COLO668 (cell line): ENCODE data around the gene NOTCH2NLA.
"Not testable (repeated sequence)": the region's sequence is repeated elsewhere in the genome, so short reads cannot be mapped to it uniquely, and the experiment has no call there.

Source experiments
- DNase-seq: peaks from one replicate; lab custom pipeline; 2025; ENCODE audit not compliant: unreplicated experiment; lab: John Stamatoyannopoulos, UW

NOTCH2NLA gene

DNA sequence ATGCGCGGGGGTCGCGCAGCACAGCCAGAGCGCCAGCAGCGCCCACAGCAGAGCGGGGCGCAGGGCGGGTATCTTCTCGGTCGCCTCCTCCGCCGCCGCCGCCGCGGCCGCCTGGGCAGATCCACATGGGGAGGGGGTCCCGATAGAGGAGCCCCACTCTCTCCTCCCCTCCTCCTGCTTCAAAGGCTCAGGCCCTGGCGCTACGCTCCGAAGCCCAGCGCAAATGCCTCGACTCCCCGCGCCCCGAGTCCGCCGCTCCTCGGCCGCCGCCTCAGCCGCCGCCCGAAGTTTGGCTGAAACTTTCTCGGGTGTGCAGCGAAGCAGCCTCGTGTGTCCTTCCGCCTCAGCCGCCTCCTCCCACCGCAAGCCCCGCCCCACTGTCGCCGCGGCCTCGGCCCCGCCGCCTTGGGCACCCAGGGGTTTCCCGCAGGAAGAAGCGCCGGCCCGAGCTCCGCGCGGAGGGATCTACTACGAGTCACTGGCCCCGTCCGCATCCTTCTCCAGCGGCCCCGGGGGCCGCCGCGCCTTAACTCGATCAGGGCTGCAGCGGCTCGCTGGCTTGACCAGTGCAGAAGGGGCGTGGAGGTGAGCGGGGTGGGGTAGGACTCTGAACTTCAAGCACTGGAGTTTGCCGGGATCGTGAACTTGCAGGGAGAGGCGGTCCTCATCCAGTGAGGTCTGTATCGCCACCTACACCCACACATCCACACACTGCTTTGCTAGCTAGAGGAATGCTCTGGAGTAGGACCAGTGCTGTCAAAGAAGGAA, at the start of gene NOTCH2NLA:
Gene NOTCH2NLA, minus strand, starts transcription at position 312 of the 768 bp plus-strand sequence. CDS start 39,684 bp downstream, outside the sequence.
- not testable (repeated sequence) for DNase-seq

DNA sequence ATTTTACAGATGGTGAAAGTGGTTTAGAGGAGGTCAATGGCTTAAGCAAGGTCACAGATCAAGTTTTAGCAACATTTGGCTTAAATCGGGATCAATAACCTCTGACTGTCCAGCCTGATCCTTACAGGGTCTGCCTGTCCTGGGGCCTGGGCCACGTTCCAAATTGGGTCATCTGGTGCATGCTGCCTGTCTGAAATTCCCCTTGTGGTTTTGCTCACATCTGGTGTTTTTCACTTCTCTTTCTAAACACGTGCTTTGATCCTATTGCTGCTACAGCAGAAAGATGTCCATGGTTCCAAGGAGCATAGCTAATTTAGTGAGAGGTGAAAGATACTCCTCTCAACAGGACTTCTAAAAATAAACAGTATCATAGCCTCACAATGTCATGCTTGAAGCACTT, 49.5 kb upstream of the NOTCH2NLA start:
- DNase-seq = not testable (repeated sequence)

DNA sequence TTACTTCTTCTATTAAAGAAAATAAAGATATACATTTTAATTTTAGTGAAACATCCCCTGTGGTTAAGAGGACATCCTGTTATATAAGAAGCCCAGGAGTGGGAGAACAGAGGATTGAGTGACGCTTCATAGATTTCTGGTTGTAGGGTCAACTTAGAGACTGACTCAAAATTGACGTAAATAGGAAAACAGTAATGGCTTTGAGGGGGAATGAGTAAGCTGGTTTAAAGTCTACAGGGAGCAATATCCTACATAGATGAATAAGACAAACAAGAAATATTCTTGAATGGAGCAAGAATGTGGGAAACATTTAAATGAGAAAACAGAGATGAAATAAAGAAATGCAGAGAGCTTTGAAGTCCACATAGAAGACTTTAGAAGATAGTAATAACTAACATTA, 48.3 kb upstream of the NOTCH2NLA start:
- not testable (repeated sequence) for DNase-seq

DNA sequence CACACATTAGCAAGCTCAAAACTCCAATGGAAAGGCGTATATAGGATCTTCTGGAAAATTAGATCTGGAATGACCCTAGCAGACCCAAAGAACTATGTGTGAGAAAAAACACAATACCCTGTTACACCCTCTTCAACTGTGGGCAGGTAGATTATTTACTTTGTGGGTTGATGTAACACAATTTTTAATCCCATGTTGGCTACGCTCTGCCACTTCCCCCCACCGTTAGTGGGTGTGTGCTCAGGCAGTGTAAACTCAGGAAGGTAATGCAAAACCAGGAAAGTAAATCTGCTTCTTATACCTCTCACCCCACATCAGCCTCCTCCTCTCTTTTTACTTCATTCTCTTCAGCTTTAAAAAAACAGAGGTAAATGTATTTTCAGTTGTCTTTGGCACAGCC, 45.3 kb upstream of the NOTCH2NLA start:
- DNase-seq = not testable (repeated sequence)

DNA sequence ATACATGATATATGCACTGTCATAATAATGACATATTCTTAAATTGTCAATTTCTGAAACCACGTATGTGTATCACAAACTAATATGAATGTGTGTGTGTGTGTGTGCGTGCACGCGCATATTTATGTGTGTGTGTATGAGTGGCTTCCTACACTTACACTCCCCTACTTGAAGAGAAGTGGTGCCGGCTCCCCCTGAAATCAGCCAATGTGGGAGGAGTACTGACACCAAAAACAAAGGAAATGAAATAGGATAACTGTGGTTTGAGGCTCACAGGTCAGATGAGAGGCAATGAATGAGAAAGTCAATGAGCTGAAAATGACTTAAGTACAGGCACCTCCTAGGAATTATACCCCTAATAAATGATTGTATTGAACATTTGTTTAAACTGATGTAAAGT, 44.4 kb upstream of the NOTCH2NLA start:
- not testable (repeated sequence) for DNase-seq

DNA sequence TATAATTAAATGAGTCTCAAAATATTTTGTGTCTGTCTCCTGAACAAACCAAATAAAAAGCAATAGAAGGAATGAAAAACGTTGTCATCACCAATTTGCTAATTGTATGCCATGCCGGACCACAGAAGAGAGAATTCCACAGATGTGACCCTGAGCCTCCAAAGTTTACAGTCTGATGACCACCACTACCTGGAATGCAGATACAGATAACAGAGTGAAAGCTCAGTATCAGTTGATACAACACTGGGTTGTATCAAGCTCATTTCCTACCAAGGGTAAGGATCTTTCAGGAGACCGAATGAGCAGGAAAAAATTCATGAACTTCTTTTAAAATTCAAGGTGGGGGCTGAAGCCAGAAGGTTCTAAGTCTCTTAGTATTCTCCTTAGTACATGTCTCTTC, 43.9 kb upstream of the NOTCH2NLA start:
- DNase-seq = not testable (repeated sequence)

DNA sequence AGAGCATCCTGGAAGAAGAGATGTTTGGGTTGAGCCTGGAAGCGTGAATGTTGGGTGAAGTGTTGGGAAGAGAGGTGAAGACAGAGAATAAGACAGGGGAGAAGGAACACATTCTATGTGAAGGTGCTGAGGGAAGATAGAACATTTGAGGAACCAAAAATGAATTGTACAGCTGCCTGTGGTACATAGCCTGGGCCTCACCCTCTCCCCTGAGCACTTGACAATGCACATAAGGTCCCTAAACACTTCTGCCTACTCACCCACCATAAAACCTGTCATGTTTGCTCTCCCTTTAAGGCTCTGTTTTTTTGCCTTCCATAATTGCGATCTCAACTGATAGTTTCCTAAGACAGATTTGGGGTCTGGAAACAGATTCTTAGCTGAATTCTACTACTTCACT, 43.2 kb upstream of the NOTCH2NLA start:
- DNase-seq = not testable (repeated sequence)

DNA sequence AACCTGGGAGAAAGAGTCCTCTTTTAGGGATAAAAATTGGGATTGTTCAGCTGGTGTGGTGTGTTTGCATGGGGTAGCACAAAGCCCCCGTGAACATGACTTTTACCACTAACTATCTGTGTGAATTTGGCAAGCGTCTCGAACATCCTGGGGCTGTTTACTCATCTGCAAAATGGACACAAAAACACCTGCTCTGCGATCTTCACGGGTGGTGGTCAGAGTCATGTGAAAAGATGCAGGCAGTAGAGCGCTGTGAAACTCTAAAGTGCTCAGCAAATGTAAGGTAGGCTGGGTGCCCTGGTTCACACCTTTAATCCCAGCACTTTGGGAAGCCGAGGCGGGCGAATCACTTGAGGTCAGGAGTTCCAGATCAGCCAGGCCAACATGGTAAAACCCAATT, 41.3 kb upstream of the NOTCH2NLA start:
- DNase-seq = not testable (repeated sequence)

DNA sequence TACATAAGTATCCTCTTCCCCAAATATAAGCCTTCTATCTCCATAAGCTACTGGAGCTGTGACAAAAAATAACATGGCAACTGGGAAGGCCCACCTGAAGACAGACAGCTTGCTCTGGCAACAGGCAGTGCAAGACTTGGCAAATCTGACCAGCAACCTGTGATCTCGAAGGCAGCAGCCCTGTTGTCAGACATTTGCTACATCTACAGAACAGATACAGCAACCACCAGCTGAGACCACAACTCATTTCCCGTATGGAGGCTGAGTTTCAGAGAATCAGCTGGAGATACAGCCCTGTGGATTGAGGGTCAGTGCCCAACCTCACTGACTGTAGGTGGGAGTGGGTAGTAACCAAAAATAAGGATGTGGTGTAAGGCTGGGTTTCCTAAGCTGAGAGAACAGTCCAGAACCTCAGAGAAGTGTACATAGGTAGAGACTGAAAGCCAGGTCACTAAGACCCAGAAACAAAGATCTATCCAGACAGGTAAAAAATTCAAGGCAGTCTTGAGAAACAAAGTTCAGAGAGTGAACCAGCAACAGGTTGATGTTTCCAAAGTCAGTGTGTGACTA, 37.4 kb upstream of the NOTCH2NLA start:
- not testable (repeated sequence) for DNase-seq

DNA sequence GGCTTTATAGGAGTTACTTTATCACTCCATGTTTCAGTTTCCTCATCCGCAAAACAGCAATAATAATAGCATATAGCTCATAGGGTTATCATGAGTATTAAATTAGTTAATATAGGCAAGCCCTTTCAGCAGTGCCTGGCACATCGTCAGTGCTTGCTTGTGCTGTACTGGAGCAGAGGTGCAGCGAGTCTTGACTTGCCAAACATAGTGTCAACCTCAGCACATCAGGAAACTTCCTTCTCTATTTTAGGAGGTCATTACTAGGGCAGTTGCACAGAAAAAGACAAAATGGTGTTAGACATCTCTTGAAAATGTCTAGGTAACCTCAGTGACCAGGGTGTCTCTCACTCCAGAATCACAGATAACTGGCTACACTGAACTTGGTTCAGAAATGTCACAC, 35.9 kb upstream of the NOTCH2NLA start:
- DNase-seq = not testable (repeated sequence)

DNA sequence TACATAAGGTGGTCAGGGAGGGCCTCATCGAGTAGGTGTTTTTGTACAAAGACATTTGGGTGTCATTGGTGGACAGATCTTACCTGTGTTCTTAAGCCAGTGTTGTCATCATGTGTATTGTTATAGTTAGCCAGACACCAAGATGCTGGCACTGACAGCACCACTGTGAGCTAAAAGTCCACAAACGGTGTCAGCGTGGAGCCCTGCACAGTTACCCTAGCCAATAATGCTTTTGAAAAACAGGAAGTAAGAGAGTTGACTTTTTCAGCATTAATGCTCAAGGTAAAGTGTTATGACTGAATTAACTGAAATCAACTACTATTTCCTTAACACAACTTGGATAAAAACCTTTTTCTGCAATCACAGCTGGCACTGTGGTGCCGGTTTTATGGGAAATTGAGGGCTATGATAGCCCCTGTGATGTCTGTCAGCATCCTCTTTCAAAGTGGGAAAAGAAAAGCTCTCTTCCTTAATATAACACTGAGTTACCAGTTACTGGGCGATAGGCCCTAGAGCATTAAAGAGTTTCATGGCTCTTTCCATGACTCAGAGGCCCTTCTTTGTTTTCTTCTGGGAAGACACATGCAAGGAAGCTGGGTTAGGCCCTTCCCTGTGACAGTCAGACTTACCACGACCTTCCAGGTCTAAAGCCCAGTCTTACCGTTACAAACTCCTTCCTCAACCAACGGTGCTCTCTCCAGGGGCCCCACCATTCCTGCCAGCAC, 31.3 kb upstream of the NOTCH2NLA start:
- DNase-seq = not testable (repeated sequence)

DNA sequence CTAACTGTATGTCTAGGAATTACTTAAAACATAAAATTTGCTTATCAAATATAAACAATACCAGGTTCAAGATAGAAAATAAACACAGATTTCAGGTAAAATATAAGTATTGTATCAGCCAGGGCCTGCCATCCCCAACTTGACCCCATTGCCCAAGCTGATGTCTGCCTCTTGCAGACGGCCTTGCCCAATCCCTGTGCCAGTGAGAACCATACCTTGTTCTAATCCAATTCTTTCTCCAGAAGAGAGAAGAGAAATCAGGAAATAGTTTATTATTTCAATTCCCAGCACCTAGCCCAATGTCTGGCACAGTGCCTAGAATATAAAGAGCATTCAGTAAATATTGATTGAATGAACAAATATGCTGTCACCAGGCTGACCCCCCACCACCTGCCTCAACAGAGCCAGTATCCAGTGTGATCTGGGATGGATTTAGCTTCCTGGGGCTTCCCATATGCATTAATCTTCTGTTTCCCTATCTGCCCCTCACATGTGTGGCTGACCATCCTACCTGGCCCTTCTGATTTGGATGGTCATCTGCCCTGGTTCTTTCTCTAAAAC, 29.3 kb upstream of the NOTCH2NLA start:
- not testable (repeated sequence) for DNase-seq

DNA sequence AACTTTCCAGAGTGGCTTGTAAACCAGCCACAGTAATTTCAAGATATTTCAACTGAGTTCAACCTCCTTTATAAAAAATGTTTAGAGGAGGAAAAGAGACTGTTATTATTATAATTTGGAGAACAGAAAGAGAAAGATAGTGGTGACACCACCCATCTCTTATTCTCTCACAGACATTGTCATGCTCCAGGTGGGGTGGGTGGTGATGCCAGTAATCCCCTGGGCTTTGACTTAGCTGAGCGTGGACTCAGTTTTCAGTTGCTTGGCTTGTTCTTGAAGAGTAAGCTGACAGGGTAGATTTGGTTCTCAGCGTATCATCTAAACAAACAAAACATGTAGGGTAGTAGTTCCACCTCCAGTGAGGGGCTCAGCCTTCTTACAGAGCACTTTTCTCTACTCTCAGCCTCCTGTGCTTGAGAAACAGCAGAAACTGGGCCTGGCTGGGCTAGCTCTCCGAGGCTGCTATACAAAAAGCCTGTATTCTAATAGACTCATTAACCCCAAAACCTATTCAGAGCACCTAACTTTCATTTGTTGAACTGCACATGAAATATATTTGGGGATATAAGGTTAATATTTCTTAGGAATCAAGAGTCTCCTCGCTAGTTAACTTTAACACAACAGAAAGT, 25.9 kb upstream of the NOTCH2NLA start:
- not testable (repeated sequence) for DNase-seq

DNA sequence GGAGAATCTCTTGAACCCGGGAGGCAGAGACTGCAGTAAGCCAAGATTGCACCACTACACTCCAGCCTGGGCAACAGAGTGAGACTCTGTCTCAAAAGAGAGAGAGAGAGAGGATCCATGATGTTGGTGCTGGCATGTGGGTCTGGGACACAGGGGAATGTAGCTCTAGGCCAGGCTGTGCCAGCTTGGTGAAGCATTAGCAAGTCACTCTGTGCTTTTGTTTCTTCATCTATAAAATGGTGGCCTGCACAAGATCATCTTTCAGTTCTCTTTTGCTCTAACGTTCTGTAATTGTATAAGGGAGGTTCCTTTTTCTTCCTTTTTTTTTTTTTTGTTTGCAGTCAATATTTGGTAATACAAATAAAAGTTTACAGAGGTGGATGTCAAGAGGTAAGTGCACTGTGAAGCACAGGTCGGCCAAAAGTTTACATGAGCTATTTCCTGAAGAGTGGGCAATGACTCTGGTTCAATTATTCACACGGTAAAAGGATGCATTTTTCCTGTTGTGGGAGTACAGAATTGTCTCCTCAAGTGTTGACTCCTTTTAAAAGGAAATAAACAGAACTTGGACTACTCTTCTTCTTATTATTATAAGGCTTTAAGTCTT, 24.5 kb upstream of the NOTCH2NLA start:
- DNase-seq = not testable (repeated sequence)

DNA sequence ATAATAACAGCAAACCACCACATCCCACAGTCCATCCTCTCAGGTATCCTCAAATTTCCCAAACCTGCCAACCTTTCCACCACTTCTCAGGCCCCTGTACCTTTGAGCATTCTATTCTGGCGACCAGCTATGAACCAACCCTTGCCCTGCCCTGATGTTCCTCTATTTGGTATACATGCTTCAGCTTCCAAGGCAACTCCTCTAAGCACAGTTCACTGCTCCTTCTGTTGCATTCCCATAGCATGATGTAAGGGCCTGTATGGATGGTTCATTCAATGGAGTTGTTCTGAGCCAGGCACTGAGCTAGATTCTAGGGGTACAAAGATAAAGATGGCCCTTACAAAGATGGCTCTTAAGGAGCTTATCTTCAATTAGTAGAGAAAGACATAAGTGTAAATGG, 22.7 kb upstream of the NOTCH2NLA start:
- not testable (repeated sequence) for DNase-seq

DNA sequence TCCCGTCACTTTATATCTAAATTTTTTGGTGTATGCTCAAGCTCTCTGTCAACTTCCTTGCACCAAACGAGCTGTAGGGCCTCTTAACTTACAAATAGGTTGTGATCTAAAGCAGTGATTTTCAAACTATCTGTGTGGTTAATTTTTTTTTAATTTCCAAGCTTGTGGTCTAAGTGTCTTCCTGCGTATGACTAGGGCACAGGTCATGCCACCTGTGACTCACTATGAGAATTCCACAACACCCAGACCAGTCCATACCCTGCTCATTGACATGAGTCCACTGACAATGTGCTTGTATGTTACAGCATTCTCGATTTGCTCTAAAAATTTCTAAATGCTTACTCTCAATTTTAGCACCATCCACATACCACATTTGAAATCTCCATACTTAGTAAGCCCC, 19.8 kb upstream of the NOTCH2NLA start:
- DNase-seq = not testable (repeated sequence)

DNA sequence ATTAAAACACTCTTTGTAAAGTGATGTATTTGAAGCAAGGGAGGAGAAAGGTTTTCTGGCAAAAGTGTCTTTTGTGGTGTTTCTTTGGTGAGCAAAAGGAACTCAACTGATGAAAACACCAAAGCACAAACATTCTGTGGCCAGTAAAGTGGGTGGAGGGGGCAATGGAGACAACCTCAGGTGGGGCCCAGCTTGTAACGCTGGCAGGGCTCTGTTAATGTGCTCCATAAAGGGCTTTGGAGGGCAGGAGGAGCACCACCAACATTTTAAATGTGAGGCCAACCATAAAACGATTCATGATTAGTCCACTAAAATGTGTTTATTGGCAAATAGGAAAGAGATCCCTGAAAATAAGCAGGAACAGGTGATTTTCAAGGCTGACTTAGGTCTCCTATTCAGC, 7.8 kb upstream of the NOTCH2NLA start:
- not testable (repeated sequence) for DNase-seq

DNA sequence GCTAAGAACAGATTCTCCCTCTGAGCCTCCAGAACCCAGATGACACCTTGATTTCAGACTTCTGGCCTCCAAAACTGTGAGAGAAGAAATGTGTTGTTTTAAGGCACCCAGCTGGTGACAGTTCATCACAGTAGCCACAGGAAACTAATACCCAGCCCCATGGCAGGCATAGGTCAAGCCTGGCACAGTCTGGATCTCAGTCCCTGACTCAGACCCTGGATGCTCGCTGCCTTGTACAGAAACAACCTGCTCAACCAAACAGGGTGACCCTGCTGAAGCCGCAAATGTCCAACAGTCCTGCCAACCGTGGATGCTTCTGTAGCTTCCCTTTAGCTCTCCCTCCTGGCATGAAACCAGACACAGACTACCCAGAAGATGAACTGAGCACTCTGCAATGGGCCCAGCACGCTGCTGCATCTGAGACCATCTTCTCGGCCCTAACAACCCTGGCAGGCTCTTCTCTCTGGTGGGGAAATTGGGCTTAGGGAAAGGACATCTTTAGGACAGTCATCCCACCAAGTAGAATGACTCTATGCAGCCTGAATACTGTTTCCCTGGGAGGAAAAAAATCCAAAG, 7.3 kb upstream of the NOTCH2NLA start:
- not testable (repeated sequence) for DNase-seq

DNA sequence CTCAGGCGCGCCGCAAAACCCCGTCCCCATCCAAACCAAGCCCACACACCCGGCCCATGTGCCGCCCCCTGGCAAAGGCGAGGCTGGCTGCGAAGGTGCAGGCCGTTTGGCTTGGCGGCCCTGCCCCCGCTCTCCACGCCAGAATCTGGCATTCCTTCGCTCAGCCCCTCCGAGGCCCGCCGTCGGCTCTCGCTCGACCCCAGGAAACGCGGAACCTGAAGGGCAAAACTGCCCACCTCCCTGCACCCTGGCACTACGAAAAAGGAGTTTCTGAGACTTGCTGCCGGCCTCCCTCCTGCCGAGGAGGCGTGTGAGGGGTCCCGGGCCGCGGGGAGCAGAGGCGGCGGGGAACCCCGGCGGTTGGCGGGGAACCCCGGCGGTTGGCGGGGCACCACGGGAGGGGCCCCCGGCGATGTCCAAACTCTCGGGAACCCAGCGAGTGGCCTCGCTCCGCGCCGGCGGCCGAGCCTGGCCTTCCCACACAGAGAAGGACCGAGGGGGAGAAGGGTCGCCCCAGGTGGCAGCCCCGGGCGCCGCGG, 608 bp downstream of the NOTCH2NLA start:
- not testable (repeated sequence) for DNase-seq

DNA sequence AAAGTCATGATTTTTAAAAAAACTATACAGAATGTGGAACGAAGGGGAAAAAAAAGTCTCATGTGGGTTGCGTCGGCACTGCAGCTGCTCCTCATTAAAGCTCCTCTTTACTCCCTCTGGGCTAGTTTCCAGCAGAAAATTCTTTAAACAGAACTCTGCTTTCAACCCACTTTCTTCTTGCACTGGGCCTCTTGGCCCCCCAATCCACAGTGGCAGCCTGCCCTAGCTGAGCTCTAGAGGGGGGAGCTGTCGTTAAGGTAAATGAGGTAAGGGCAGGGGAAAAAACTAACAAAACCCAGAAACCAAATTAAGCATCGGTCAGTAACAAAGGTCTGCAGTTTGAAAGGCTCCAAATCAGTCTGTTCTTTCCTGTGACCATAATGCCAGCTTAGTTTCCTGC, 54.3 kb downstream of the NOTCH2NLA start:
- DNase-seq = not testable (repeated sequence)
